WTC11 (cell line): Measurements from ENCODE around the gene PIK3R4. TPM values are rescaled to one million over a fixed set of nuclear protein-coding genes. Genes with fewer than 3 reads are reported as not detected.

Source experiments
- ATAC-seq: fragments of 200-7000 bp; cut with Tn5 transposase; 2 replicates; pipeline ENCODE4 v1.10.0; 2021; ENCODE audit warnings: mild to moderate bottlenecking, moderate library complexity
- CTCF ChIA-PET: fragments of 300-600 bp; sonication (Branson Sonifier 250); formaldehyde crosslinking; loops from one replicate; lab custom pipeline; 2021; ENCODE audit warnings: antibody characterized with exemption; lab: Charles Lee
- POLR2A ChIA-PET: fragments of 350-600 bp; sonication (Branson Sonifier 250); formaldehyde crosslinking; loops from one replicate; lab custom pipeline; 2021; ENCODE audit warnings: antibody characterized with exemption; lab: Charles Lee
- DNase-seq: peaks from one replicate; pipeline ENCODE4 v3.0.0; 2021; ENCODE audit warnings: low spot score
- H3K27ac Mint-ChIP-seq: 2 replicates; pipeline ENCODE4 v1.8.0; 2021; ENCODE audit warnings: mixed read lengths
- H3K27me3 Mint-ChIP-seq: 2 replicates; pipeline ENCODE4 v1.8.0; 2021; ENCODE audit warnings: low read depth, mild to moderate bottlenecking, moderate library complexity, mixed read lengths
- H3K36me3 Mint-ChIP-seq: 2 replicates; pipeline ENCODE4 v1.8.0; 2021; ENCODE audit warnings: mixed read lengths
- H3K4me1 Mint-ChIP-seq: 2 replicates; pipeline ENCODE4 v1.8.0; 2022; ENCODE audit warnings: mixed read lengths
- H3K4me3 Mint-ChIP-seq: 2 replicates; pipeline ENCODE4 v1.8.0; 2021; ENCODE audit warnings: mild to moderate bottlenecking, moderate library complexity, mixed read lengths
- H3K9me3 Mint-ChIP-seq: 2 replicates; pipeline ENCODE4 v1.8.0; 2021; ENCODE audit warnings: mixed read lengths
- AR ChIP-seq: fragments of 250-450 bp; sonication (Bioruptor Pico); IDR thresholded peaks from 2 replicates; pipeline ENCODE4 v1.9.0; 2021; ENCODE audit warnings: mild to moderate bottlenecking
- CREB1 ChIP-seq: sonication (generic); formaldehyde crosslinking; IDR thresholded peaks from 2 replicates; pipeline ENCODE4 v1.8.0; 2023; ENCODE audit warnings: mild to moderate bottlenecking, missing genetic modification reagents
- CREM ChIP-seq: sonication (generic); formaldehyde crosslinking; IDR thresholded peaks from 2 replicates; pipeline ENCODE4 v1.8.1; 2022; ENCODE audit warnings: mild to moderate bottlenecking, missing genetic modification reagents, moderate library complexity
- E2F1 ChIP-seq: sonication (generic); formaldehyde crosslinking; IDR thresholded peaks from 2 replicates; pipeline ENCODE4 v1.8.0; 2022; ENCODE audit warnings: mild to moderate bottlenecking, missing genetic modification reagents
- ETV6 ChIP-seq: sonication (generic); formaldehyde crosslinking; IDR thresholded peaks from 2 replicates; pipeline ENCODE4 v1.8.1; 2022; ENCODE audit warnings: mild to moderate bottlenecking, missing genetic modification reagents
- FOXP4 ChIP-seq: sonication (generic); formaldehyde crosslinking; IDR thresholded peaks from 2 replicates; pipeline ENCODE4 v1.8.0; 2022; ENCODE audit warnings: mild to moderate bottlenecking, missing genetic modification reagents
- GABPB1 ChIP-seq: sonication (generic); formaldehyde crosslinking; IDR thresholded peaks from 2 replicates; pipeline ENCODE4 v1.8.1; 2023; ENCODE audit warnings: mild to moderate bottlenecking, missing genetic modification reagents
- HMGA2 ChIP-seq: fragments of 250-450 bp; sonication (Bioruptor Pico); IDR thresholded peaks from 2 replicates; pipeline ENCODE4 v1.4.0; 2021; ENCODE audit warnings: mild to moderate bottlenecking, moderate library complexity
- IRF2 ChIP-seq: sonication (generic); formaldehyde crosslinking; IDR thresholded peaks from 2 replicates; pipeline ENCODE4 v1.8.0; 2022; ENCODE audit warnings: low read depth, missing genetic modification reagents, borderline replicate concordance
- NFE2L1 ChIP-seq: sonication (generic); formaldehyde crosslinking; IDR thresholded peaks from 2 replicates; pipeline ENCODE4 v1.8.1; 2023; ENCODE audit warnings: missing genetic modification reagents
- NR2C2 ChIP-seq: sonication (generic); formaldehyde crosslinking; IDR thresholded peaks from 2 replicates; pipeline ENCODE4 v1.8.0; 2022; ENCODE audit warnings: mild to moderate bottlenecking, missing genetic modification reagents
- RORB ChIP-seq: fragments of 250-450 bp; sonication (Bioruptor Pico); IDR thresholded peaks from 2 replicates; pipeline ENCODE4 v1.9.0; 2021; ENCODE audit warnings: mild to moderate bottlenecking
- TCF7 ChIP-seq: sonication (generic); formaldehyde crosslinking; IDR thresholded peaks from 2 replicates; pipeline ENCODE4 v1.8.0; 2022; ENCODE audit warnings: mild to moderate bottlenecking, low read depth, missing genetic modification reagents, moderate library complexity
- ZNF121 ChIP-seq: sonication (generic); formaldehyde crosslinking; IDR thresholded peaks from 2 replicates; pipeline ENCODE4 v1.8.0; 2023; ENCODE audit warnings: missing genetic modification reagents
- ZNF232 ChIP-seq: sonication (generic); formaldehyde crosslinking; IDR thresholded peaks from 2 replicates; pipeline ENCODE4 v1.8.0; 2022; ENCODE audit warnings: mild to moderate bottlenecking, missing genetic modification reagents
- ZNF512 ChIP-seq: sonication (generic); formaldehyde crosslinking; IDR thresholded peaks from 2 replicates; pipeline ENCODE4 v1.8.1; 2022; ENCODE audit warnings: missing genetic modification reagents, borderline replicate concordance
- total RNA-seq: library from RNA; stranded (reverse); gene quantifications from 3 replicates; pipeline ENCODE4 v1.2.3, GENCODE V29; 2021
- TF ChIP-seq, protein P1 (sequence below): sonication (generic); formaldehyde crosslinking; IDR thresholded peaks from 2 replicates; pipeline ENCODE4 v1.8.1; 2022; ENCODE audit warnings: mild to moderate bottlenecking, missing genetic modification reagents, moderate library complexity, borderline replicate concordance
- TF ChIP-seq, protein P2 (sequence below): fragments of 250-450 bp; sonication (Bioruptor Pico); IDR thresholded peaks from 2 replicates; pipeline ENCODE4 v1.9.0; 2021; ENCODE audit warnings: mild to moderate bottlenecking, borderline replicate concordance
- TF ChIP-seq, protein P3 (sequence below): fragments of 250-450 bp; sonication (Bioruptor Pico); IDR thresholded peaks from 2 replicates; pipeline ENCODE4 v1.9.0; 2021; ENCODE audit warnings: moderate library complexity, mild to moderate bottlenecking, inconsistent platforms, borderline replicate concordance
- TF ChIP-seq, protein P4 (sequence below): sonication (generic); formaldehyde crosslinking; IDR thresholded peaks from 2 replicates; pipeline ENCODE4 v1.8.0; 2022; ENCODE audit warnings: mild to moderate bottlenecking, missing genetic modification reagents

Gene PIK3R4
- total RNA-seq, 1 experiment from 2014 or later: 41.5 TPM

DNA sequence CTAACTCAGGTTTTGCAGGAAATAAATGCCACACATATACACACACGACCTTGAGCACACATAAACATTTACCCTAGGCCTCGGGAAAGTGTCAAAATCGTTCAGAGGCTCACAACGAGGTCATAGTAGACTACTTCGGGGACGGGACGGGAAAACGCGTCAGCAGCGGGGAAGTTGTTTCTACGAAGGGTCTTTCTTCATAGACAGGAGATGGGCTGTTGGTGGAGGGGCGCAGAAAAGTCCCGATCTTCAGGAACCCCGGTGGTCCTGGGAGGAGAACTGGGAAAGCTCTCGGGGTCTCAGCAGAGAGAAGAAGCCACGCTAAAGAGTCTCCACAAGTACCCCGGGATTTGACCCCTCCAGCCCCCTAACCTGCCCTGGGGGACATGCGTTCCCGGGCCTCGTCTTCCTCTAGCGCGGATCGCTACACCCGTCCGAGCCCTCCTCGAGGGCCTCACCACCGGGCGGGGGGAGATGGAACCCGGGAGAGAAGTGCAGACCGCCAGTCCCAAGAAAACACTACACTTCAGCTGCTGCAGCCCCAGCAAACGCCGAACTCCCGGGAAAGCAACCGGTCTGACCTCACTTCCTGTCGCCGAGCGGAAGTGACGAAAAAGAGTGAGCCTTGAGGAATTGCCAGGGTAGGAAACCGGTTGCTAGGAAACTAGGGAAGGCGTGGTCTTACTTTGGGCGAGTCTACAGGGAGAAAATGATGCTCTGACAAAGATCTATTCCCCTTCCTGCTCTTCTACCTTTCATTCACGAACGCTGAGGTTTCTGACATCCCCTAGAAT lies at the start of gene PIK3R4 (continued):
- TF ChIP-seq AR (CRISPR knock-in tag): no peak
- TF ChIP-seq CREM (CRISPR knock-in tag): peak; percentile 97
- TF ChIP-seq, all 79 proteins: peak for 10

- POLR2A ChIA-PET: interaction anchor here (1.0 kb wide), 1 partner anchor 99 kb away, joined by 3 read pairs; the partner anchor contains the start of gene ATP2C1
- TF ChIP-seq ZNF512: no peak
- TF ChIP-seq CREB1 (CRISPR knock-in tag): no peak
- TF ChIP-seq, protein P1, sequence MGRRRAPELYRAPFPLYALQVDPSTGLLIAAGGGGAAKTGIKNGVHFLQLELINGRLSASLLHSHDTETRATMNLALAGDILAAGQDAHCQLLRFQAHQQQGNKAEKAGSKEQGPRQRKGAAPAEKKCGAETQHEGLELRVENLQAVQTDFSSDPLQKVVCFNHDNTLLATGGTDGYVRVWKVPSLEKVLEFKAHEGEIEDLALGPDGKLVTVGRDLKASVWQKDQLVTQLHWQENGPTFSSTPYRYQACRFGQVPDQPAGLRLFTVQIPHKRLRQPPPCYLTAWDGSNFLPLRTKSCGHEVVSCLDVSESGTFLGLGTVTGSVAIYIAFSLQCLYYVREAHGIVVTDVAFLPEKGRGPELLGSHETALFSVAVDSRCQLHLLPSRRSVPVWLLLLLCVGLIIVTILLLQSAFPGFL (CRISPR knock-in tag): no peak
- no peak for TF ChIP-seq HMGA2 (CRISPR knock-in tag)
- TF ChIP-seq GABPB1 (CRISPR knock-in tag): no peak
- TF ChIP-seq NR2C2 (CRISPR knock-in tag): no peak
- TF ChIP-seq, protein P2, sequence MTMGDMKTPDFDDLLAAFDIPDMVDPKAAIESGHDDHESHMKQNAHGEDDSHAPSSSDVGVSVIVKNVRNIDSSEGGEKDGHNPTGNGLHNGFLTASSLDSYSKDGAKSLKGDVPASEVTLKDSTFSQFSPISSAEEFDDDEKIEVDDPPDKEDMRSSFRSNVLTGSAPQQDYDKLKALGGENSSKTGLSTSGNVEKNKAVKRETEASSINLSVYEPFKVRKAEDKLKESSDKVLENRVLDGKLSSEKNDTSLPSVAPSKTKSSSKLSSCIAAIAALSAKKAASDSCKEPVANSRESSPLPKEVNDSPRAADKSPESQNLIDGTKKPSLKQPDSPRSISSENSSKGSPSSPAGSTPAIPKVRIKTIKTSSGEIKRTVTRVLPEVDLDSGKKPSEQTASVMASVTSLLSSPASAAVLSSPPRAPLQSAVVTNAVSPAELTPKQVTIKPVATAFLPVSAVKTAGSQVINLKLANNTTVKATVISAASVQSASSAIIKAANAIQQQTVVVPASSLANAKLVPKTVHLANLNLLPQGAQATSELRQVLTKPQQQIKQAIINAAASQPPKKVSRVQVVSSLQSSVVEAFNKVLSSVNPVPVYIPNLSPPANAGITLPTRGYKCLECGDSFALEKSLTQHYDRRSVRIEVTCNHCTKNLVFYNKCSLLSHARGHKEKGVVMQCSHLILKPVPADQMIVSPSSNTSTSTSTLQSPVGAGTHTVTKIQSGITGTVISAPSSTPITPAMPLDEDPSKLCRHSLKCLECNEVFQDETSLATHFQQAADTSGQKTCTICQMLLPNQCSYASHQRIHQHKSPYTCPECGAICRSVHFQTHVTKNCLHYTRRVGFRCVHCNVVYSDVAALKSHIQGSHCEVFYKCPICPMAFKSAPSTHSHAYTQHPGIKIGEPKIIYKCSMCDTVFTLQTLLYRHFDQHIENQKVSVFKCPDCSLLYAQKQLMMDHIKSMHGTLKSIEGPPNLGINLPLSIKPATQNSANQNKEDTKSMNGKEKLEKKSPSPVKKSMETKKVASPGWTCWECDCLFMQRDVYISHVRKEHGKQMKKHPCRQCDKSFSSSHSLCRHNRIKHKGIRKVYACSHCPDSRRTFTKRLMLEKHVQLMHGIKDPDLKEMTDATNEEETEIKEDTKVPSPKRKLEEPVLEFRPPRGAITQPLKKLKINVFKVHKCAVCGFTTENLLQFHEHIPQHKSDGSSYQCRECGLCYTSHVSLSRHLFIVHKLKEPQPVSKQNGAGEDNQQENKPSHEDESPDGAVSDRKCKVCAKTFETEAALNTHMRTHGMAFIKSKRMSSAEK: no peak
- TF ChIP-seq RORB (CRISPR knock-in tag): no peak
- TF ChIP-seq ETV6 (CRISPR knock-in tag): no peak
- TF ChIP-seq, protein P3, sequence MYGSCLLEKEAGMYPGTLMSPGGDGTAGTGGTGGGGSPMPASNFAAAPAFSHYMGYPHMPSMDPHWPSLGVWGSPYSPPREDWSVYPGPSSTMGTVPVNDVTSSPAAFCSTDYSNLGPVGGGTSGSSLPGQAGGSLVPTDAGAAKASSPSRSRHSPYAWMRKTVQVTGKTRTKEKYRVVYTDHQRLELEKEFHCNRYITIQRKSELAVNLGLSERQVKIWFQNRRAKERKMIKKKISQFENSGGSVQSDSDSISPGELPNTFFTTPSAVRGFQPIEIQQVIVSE (CRISPR knock-in tag): no peak
- no peak for TF ChIP-seq FOXP4
- no peak for TF ChIP-seq TCF7 (CRISPR knock-in tag)
- TF ChIP-seq ZNF121 (CRISPR knock-in tag): no peak
- no peak for TF ChIP-seq IRF2
- TF ChIP-seq, protein P4, sequence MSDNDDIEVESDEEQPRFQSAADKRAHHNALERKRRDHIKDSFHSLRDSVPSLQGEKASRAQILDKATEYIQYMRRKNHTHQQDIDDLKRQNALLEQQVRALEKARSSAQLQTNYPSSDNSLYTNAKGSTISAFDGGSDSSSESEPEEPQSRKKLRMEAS (CRISPR knock-in tag): no peak
- TF ChIP-seq NFE2L1 (CRISPR knock-in tag): no peak
- no peak for TF ChIP-seq ZNF232 (CRISPR knock-in tag)
- TF ChIP-seq E2F1 (CRISPR knock-in tag): no peak
- TF ChIP-seq, all 79 proteins: peak for 0
- H3K4me1 Mint-ChIP-seq: peaks cover 20% of the 10 kb centered on the region
- H3K9me3 Mint-ChIP-seq: no peaks in the 10 kb centered on the region
- H3K27ac Mint-ChIP-seq: no peak overlapping the region
- CTCF ChIA-PET: no interaction called here
- H3K36me3 Mint-ChIP-seq: no peaks in the 10 kb centered on the region
- no peak for ATAC-seq
- H3K27me3 Mint-ChIP-seq: no peaks in the 10 kb centered on the region
- no peak overlapping the region for H3K4me3 Mint-ChIP-seq
- no peak for DNase-seq
Measured at GRCh38 chr3:130795396-130795795, 48.8 kb upstream of the PIK3R4 start.
